Osteocyte (in vitro differentiated cells): Measurements from ENCODE around the gene ZNF609. TPM values are rescaled to one million over a fixed set of nuclear protein-coding genes. Genes with fewer than 3 reads are reported as not detected.
"Not testable (repeated sequence)": the region's sequence is repeated elsewhere in the genome, so short reads cannot be mapped to it uniquely, and the experiment has no call there.

Experiments
- DNase-seq: peaks from one replicate; pipeline ENCODE4 v3.0.0; 2021; ENCODE audit warnings: mixed read lengths; ENCODE audit not compliant: unreplicated experiment; ENCODE audit errors: extremely low spot score
- H3K27ac Mint-ChIP-seq: one replicate; pipeline ENCODE4 v1.8.0; 2021; ENCODE audit warnings: mild to moderate bottlenecking, mixed read lengths; ENCODE audit not compliant: unreplicated experiment
- H3K27me3 Mint-ChIP-seq: one replicate; pipeline ENCODE4 v1.8.0; 2021; ENCODE audit warnings: mixed read lengths; ENCODE audit not compliant: unreplicated experiment
- H3K36me3 Mint-ChIP-seq: one replicate; pipeline ENCODE4 v1.8.0; 2021; ENCODE audit warnings: mixed read lengths; ENCODE audit not compliant: unreplicated experiment
- H3K4me1 Mint-ChIP-seq: one replicate; pipeline ENCODE4 v1.8.0; 2021; ENCODE audit warnings: mixed read lengths; ENCODE audit not compliant: unreplicated experiment
- H3K4me3 Mint-ChIP-seq: one replicate; pipeline ENCODE4 v1.8.0; 2021; ENCODE audit warnings: mild to moderate bottlenecking, moderate library complexity, mixed read lengths; ENCODE audit not compliant: unreplicated experiment
- H3K9me3 Mint-ChIP-seq: one replicate; pipeline ENCODE4 v1.8.0; 2021; ENCODE audit warnings: mixed read lengths; ENCODE audit not compliant: unreplicated experiment
- total RNA-seq: library from RNA; stranded (reverse); gene quantifications from 2 replicates; pipeline ENCODE4 v1.2.1, GENCODE V29; 2021
- TF ChIP-seq, protein P1 (sequence below): fragments of 200-600 bp; sonication (generic); IDR thresholded peaks from 2 replicates; pipeline ENCODE4 v1.5.0; 2021; ENCODE audit warnings: antibody characterized with exemption, mild to moderate bottlenecking, moderate library complexity

ZNF609 gene
- total RNA-seq, 1 donor from 2014 or later, result 31.7 TPM

GRCh38 chr15:64599226-64599625, 138.8 kb downstream of the ZNF609 start:
- no peaks in the 10 kb centered on the region for H3K36me3 Mint-ChIP-seq
- TF ChIP-seq, protein P1, sequence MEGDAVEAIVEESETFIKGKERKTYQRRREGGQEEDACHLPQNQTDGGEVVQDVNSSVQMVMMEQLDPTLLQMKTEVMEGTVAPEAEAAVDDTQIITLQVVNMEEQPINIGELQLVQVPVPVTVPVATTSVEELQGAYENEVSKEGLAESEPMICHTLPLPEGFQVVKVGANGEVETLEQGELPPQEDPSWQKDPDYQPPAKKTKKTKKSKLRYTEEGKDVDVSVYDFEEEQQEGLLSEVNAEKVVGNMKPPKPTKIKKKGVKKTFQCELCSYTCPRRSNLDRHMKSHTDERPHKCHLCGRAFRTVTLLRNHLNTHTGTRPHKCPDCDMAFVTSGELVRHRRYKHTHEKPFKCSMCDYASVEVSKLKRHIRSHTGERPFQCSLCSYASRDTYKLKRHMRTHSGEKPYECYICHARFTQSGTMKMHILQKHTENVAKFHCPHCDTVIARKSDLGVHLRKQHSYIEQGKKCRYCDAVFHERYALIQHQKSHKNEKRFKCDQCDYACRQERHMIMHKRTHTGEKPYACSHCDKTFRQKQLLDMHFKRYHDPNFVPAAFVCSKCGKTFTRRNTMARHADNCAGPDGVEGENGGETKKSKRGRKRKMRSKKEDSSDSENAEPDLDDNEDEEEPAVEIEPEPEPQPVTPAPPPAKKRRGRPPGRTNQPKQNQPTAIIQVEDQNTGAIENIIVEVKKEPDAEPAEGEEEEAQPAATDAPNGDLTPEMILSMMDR, result no peak
- peaks cover 27% of the 10 kb centered on the region for H3K4me1 Mint-ChIP-seq
- H3K27me3 Mint-ChIP-seq, result no peaks in the 10 kb centered on the region
- no peak overlapping the region for H3K4me3 Mint-ChIP-seq
- no peak overlapping the region for H3K27ac Mint-ChIP-seq
- no peaks in the 10 kb centered on the region for H3K9me3 Mint-ChIP-seq
- no peak for DNase-seq

- no peak overlapping the region for H3K4me3 Mint-ChIP-seq
- DNase-seq, result no peak
- no peaks in the 10 kb centered on the region for H3K27me3 Mint-ChIP-seq
- TF ChIP-seq, protein P1, result no peak
- no peaks in the 10 kb centered on the region for H3K36me3 Mint-ChIP-seq
- H3K4me1 Mint-ChIP-seq, result peaks cover 27% of the 10 kb centered on the region
- no peak overlapping the region for H3K27ac Mint-ChIP-seq
- no peaks in the 10 kb centered on the region for H3K9me3 Mint-ChIP-seq
Measured at GRCh38 chr15:64599716-64600115, 139.3 kb downstream of the ZNF609 start.

DNA sequence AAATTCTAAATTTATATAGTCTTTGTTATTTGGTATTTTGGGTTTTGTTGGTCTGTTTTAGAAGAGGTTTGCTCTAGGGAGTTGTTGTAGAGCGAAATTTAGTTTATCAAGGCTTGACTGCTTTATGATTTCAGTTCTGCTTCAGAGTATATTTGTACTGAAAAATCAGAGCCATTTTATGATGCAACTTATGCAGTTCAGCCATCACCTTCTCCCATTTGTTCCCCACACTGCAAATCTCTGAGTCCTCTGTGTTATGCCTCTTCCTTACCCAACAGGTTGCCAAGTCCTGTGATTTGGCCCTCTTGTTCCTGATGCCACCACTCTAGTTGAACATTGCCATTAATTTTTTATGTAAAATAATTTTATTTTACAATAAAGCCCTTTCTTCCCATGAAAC, 140.4 kb downstream of the ZNF609 start:
- TF ChIP-seq, protein P1, result no peak
- Mint-ChIP-seq H3K4me1 (peaks cover 27% of the 10 kb centered on the region), H3K4me3 (no peak overlapping the region), H3K9me3 (no peaks in the 10 kb centered on the region), H3K27me3 (no peaks in the 10 kb centered on the region), H3K27ac (no peak overlapping the region), H3K36me3 (no peaks in the 10 kb centered on the region)
- DNase-seq, result no peak

- TF ChIP-seq, protein P1, result no peak
- Mint-ChIP-seq H3K27me3 (no peaks in the 10 kb centered on the region), H3K9me3 (no peaks in the 10 kb centered on the region), H3K36me3 (no peaks in the 10 kb centered on the region), H3K27ac (no peak overlapping the region), H3K4me3 (no peak overlapping the region), H3K4me1 (peaks cover 12% of the 10 kb centered on the region)
- DNase-seq, result no peak
Measured at GRCh38 chr15:64604319-64604718, 143.9 kb downstream of the ZNF609 start.

GRCh38 chr15:64607416-64607815, 147.0 kb downstream of the ZNF609 start:
- not testable (repeated sequence) for H3K27me3 Mint-ChIP-seq, H3K4me1 Mint-ChIP-seq, DNase-seq, H3K36me3 Mint-ChIP-seq, H3K9me3 Mint-ChIP-seq, H3K27ac Mint-ChIP-seq, H3K4me3 Mint-ChIP-seq
